ENCODE results near the gene OBP2A.

Gene OBP2A

DNA sequence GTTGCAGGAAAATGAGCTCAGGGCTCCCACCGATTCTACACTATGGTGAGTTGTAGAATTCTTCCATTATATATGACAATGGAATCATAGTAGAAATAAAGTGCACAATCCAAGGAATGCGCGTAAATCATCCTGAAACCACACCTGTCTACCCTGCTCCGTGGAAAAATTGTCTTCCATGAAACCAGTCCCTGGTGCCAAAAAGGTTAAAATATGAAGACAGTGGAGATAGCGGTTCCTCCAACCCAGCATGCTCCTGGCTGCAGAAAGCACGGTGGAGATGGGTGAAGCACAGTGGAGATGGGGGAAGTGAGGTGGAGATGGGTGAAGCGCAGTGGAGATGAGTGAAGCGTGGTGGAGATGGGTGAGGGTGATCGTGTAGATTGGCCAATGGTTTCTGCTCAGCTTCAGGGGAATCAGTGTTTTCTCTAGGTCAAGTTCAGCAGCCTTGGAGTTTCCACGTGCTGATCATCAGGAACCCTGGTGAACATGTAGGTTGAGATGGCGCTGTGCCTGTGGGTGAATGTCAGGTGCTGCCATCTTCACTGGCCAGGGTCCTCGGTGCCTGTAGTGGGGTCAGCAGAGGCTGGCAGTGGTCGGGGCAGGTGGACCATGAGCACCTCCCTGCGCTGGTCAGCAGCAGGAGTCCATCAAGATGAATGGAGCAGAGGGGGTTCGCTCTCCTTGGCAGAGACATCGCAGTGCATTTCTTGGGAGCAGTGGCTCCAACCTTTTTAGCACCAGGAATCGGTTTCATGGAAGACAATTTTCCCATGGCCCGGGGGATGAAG, 35.9 kb downstream of the OBP2A start:
- no peak for DNase-seq

DNA sequence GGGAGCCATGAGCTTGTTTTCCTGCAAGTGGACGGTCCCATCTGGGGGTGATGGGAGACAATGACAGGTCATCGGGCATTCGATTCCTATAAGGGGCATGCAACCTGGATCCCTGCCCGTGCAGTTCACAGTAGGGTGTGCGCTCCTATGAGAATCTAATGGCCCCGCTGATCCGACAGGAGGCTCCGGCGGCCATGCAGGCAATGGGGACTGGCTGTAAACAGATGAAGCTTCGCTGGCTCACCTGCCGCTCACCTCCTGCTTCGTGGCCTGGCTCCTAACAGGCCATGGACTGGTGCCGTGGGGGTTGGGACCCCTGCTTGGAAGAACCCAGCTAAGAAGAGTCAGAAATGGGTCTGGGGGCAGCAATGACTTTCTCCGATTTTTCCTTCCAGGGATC, 36.6 kb downstream of the OBP2A start:
- DNase-seq, result no peak

DNA sequence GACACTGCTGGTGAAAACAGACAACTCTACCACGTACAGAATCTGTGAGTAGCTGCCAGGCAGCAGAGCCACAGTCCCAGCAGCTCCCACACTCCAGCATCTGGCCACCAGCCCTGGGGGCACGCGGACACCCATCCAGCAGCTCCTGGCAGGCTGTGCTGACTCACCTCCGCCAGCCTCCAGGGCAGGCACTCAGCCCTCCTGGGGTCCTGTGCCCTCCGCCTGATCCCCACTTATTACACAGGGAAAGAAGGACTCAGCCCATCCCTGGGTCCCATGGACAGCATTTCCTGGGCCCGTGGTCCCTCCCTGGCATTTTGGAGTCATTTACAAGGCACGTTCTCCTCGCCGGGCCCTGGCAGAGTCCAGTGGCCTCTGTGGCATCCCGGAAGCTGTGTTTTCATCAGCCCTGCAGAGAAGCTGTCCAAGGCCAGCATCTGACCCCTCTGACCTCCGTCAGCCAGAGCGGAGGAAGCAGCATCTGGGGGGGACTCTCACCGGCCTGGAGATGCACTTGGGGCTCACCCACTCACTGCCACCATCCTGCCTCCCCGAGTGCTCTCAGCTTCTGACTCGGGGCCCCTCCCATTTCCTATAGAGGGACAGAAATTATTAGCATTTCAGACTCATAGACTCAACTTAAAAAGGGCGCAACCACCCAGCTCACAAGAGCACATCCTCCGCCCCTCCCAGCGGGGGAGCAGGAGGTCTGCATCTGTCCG, 37.2 kb downstream of the OBP2A start:
- DNase-seq, result no peak

DNA sequence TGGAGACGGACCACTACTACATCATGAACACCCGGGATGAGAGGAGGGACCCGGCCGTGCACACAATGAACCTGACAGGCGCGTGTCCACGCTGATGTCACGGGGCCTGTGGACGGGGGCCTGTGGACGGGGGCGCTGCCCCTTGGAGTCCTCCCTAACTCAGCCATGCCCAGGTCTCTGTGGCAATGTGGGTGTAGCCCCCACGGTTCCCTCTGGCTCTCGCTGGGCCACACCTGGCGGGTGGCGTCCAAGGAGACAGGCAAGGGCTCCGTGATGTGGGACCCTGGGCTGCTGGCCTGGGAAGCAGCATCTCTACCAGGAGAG, 37.7 kb downstream of the OBP2A start:
- DNase-seq, result no peak

GRCh38 chr9:135584371-135584770, 38.4 kb downstream of the OBP2A start:
- DNase-seq, result no peak

- no peak for DNase-seq
Measured at GRCh38 chr9:135584934-135585333, 39.0 kb downstream of the OBP2A start.

- no peak for DNase-seq
Measured at GRCh38 chr9:135586601-135587109, 40.7 kb downstream of the OBP2A start.

DNA sequence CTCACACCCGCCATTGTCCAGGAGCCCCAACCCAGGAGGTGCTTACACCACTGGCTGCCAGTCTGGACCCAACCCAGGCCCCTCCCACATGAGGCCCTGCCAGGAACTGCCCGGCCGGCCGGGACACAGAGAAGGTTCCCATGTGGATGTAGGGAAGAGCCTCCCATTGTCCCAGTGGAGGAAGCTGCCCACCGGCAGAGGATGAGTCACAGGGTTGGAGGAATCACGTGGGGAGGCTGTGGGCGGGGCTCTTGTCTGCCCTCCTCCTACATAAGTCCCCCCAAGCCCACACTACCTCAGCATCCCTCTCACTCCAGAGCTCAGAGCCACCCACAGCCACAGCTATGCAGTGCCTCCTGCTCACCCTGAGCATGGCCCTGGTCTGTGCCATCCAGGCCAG, 41.7 kb downstream of the OBP2A start:
- DNase-seq, result no peak

GRCh38 chr9:135588371-135588770, 42.4 kb downstream of the OBP2A start:
- DNase-seq, result no peak

DNA sequence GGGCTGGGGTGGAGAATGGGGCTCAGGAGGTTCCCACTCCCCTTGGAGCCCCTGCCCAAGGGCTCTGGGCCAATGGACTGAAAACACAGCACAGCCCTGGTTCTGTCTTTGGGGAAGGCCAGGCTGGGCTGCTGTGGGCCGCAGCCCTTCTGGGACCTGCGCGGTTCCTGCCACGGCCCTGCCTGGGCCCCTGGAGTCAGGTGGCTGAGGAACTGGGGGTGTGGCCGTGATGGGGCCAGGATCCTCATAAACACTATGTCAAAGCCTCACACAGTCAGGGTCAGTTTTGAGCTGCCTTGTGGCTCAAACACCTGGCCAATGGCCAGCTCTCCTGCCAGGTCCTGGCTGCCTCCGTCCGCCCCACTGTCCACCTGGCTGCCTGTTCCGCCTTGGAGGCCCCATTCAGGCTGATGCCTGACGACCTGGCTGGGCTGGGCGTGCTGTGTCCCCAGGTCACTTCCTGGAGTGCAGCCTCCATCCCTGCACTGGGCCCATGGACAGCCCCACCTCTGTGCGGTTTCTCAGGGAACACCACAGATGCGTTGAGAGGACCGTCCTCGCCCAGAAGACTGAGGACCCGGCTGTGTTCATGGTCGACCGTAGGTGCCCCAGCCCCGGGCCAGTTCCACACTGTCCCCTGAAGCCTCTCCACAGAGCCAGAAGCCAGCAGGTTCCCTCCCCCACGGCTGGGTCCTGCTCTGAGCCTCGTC, 43.1 kb downstream of the OBP2A start:
- no peak for DNase-seq

GRCh38 chr9:135589596-135590485, 43.9 kb downstream of the OBP2A start:
- DNase-seq, result no peak

DNA sequence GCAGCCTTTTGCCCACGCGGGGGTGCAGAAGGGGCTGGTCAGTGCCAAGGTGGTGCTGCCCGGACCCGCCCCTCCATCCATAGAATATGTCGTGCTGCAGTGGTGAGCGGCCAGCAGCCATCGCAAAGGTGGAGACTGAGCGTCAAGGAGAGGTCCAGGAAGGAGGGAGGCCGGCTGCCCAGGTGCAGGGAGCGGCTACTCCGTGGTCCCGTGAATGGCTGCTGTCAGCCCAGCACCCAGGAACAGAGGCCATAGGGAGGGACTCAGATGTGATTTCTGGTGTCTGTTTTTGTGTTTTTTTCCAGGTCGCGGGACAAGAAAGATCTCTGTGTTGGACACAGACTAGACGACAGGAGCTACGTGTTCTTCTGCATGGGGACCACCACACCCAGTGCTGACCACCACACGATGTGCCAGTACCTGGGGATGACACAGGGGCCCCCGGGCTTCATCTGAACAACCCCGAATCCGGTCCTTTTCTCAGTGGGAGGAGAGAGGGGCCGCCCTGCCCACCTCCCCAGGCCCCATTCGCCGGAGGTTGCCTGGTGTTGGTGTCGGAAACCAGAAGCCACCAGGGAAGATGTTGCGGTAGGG, 44.7 kb downstream of the OBP2A start:
- no peak for DNase-seq

DNA sequence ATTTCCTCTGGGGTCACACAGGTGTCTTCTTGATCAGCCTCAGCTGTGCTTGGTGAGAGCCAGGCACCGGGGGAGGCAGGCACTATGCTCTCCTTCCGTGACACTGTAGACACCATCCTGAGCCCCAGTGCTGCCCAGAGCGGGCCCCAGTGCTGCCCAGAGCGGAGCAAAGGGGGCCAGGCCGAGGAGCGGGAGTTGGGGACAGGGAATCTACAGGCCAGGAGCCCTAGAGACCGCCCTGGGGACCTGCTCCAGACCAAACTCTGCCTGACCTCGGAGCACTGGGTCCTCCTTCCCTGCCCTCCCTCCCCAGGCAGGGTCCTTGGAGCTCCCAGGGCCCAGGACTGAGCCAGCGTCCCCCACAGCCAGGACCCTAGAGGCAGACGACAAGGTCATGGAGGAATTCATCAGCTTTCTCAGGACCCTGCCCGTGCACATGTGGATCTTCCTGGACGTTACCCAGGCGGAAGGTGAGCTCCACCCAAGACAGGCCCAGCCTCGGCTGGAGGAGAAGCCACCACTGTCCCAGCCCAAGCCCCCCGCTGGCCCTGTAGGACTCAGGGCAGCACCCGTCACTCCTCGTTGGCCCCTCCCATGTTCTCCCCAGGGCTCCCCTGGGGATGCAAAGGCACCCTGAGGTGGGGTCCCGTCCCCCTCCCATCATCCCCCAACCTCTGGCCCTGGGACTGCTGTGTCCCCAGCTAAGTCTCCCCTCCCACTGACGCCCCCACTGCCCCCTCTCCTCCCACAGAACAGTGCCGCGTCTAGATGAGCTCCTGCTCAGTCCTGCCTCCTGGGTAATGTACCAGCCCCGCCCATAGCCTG, 45.8 kb downstream of the OBP2A start:
- DNase-seq, result no peak

DNA sequence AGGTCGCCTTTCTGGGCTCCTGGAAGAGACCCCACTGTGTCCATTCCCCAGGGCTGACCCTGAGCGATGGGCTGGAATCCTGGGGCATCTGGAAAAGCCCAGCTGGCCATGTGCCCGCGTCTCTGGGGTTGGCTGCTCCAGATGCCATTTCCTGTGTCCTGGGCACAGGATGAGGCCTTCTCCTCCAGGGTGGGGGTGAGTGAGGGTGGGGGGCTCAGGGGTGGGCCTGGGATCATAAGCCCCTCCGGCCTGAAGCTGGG, 46.3 kb downstream of the OBP2A start:
- no peak for DNase-seq

DNA sequence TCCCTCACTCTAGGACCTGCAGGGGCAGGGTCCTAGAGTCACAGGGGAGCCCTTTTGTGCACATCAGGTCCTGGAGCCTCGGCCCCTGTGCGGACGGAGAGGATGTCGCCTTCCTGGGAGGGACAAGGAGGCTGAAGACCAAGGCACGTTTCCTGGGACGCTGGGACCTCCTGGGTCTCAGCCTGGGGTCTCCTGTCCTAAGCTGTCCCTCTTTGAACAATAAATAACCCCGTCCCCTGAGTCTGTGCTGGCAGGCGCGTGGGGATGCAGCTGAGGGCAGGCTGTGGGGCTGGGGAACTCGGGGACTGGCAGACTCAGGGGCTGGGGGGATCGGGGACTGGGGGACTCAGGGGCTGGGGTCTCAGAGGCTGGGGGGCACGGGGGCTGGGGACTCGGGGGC, 46.7 kb downstream of the OBP2A start:
- DNase-seq, result no peak

- no peak for DNase-seq
Measured at GRCh38 chr9:135596211-135596610, 50.3 kb downstream of the OBP2A start.
